Caco-2 (cell line): ENCODE measurements around the gene AMHR2. TPM values are rescaled to one million over a fixed set of nuclear protein-coding genes. Genes with fewer than 3 reads are reported as not detected.
"Not testable (repeated sequence)": the region's sequence is repeated elsewhere in the genome, so short reads cannot be mapped to it uniquely, and the experiment has no call there.

Experiments used
- BruUV-seq: library from RNA; stranded (reverse); fragments of 400-500 nt; replicated peaks from 2 replicates; lab custom pipeline; 2021; lab: Mats Ljungman, UMichigan
- CTCF ChIA-PET: fragments of 300-600 bp; sonication (Branson Sonifier 250); formaldehyde crosslinking; loops from one replicate; lab custom pipeline; 2022; ENCODE audit warnings: antibody characterized with exemption; lab: Charles Lee
- POLR2A ChIA-PET: fragments of 300-600 bp; sonication (Branson Sonifier 250); formaldehyde crosslinking; loops from one replicate; lab custom pipeline; 2022; ENCODE audit warnings: antibody characterized with exemption; lab: Charles Lee
- DNase-seq, 2 experiments: peaks; one replicate each; pipeline versions ENCODE4 v3.0.0 to v3.0.0-alpha.2; 2020 to 2022
- H3K27me3 ChIP-seq: replicated peaks from 2 replicates; pipeline ENCODE4 v1.6.0; 2011; ENCODE audit warnings: low read length; ENCODE audit not compliant: control insufficient read depth, insufficient read depth
- H3K36me3 ChIP-seq: 2 replicates; pipeline ENCODE4 v1.5.1; 2011; ENCODE audit warnings: low read length; ENCODE audit not compliant: control insufficient read depth, insufficient read depth
- H3K4me1 ChIP-seq: fragments of 250-450 bp; sonication (Bioruptor Pico); 2 replicates; pipeline ENCODE4 v1.5.1; 2020; ENCODE audit warnings: mild to moderate bottlenecking
- H3K4me3 ChIP-seq: 2 replicates; pipeline ENCODE4 v1.5.1; 2011; ENCODE audit warnings: low read depth, mild to moderate bottlenecking, control low read depth, low read length
- H3K9me3 ChIP-seq: fragments of 250-450 bp; sonication (Bioruptor Pico); 2 replicates; pipeline ENCODE4 v1.5.1; 2020; ENCODE audit warnings: mild to moderate bottlenecking, moderate library complexity
- H3K27ac Mint-ChIP-seq: one replicate; pipeline ENCODE4 v1.8.0; 2022; ENCODE audit warnings: mixed read lengths; ENCODE audit not compliant: unreplicated experiment
- H3K27me3 Mint-ChIP-seq: one replicate; pipeline ENCODE4 v1.8.0; 2022; ENCODE audit warnings: mixed read lengths; ENCODE audit not compliant: insufficient read depth, unreplicated experiment
- H3K36me3 Mint-ChIP-seq: one replicate; pipeline ENCODE4 v1.8.0; 2022; ENCODE audit warnings: mild to moderate bottlenecking, mixed read lengths; ENCODE audit not compliant: insufficient read depth, unreplicated experiment
- H3K4me1 Mint-ChIP-seq: one replicate; pipeline ENCODE4 v1.8.0; 2022; ENCODE audit warnings: low read depth, mixed read lengths; ENCODE audit not compliant: unreplicated experiment
- H3K4me3 Mint-ChIP-seq: one replicate; pipeline ENCODE4 v1.8.0; 2022; ENCODE audit warnings: mild to moderate bottlenecking, moderate library complexity, mixed read lengths; ENCODE audit not compliant: unreplicated experiment
- H3K9me3 Mint-ChIP-seq: one replicate; pipeline ENCODE4 v1.8.0; 2022; ENCODE audit warnings: mixed read lengths; ENCODE audit not compliant: unreplicated experiment
- CTCF ChIP-seq, 2 experiments: fragments of 200-600 bp in 1 of 2; IDR thresholded peaks; 1 replicate in 1 of 2; 2 replicates in 1 of 2; pipeline versions ENCODE4 v1.5.1 to v1.8.0; 2011 to 2022; ENCODE audit warnings: antibody characterized with exemption in 1 of 2, control low read depth in 1 of 2, inconsistent platforms in 1 of 2, low read depth in 1 of 2, low read length in 1 of 2, mild to moderate bottlenecking in 1 of 2, moderate library complexity in 1 of 2; ENCODE audit not compliant: insufficient read depth in 1 of 2, severe bottlenecking in 1 of 2, unreplicated experiment in 1 of 2
- intact Hi-C: fragments of 100-400 bp; cut with micrococcal nuclease; formaldehyde crosslinking; loops from one replicate; pipeline ENCODE4 v1.10.0; 2022; ENCODE audit not compliant: unreplicated experiment
- total RNA-seq: library from RNA; stranded (reverse); gene quantifications from 2 replicates; pipeline ENCODE4 v1.2.3, GENCODE V29; 2022

AMHR2 gene
- total RNA-seq, 1 experiment from 2014 or later, result 0.48 TPM

DNA sequence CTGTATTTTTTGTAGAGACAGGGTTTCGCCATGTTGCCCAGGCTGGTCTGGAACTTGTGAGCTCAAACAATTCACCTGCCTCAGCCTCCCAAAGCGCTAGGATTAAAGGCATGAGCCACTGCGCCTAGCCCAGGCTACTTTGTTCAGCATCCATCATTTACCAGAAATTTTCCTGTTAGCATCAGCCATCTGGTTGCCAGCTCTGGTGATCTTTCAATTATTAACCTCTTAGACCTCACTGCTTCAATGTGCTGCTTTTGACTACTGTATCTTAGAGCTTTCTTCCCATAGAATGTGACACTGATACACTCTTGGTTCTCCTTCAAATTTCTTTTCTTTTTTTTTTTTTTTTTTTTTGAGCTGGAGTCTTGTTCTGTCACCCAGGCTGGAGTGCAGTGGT lies 5.4 kb upstream of the AMHR2 start:
- Mint-ChIP-seq H3K9me3 (no peaks in the 10 kb centered on the region), H3K4me1 (peaks cover 22% of the 10 kb centered on the region), H3K36me3 (peaks cover 5% of the 10 kb centered on the region), H3K4me3 (no peak overlapping the region), H3K27me3 (no peaks in the 10 kb centered on the region), H3K27ac (no peak overlapping the region)
- no peak for DNase-seq
- no peaks in the 10 kb centered on the region for H3K36me3 ChIP-seq
- H3K4me3 ChIP-seq, result no peak overlapping the region
- no peaks in the 10 kb centered on the region for H3K27me3 ChIP-seq
- TF ChIP-seq CTCF (IDR thresholded peaks at IDR 0.05; ENCODE audit: insufficient read depth in 1 of 2, low read depth in 1 of 2, low read length in 1 of 2, severe bottlenecking in 1 of 2, unreplicated experiment in 1 of 2), result no peak
- CTCF ChIA-PET, result interaction anchor here (0.6 to 1.5 kb wide), 5 partner anchors 66 to 651 kb away, joined by 4 to 6 read pairs (median 5); partner anchors contain the start of gene AAAS
- H3K4me1 ChIP-seq, result peaks cover 12% of the 10 kb centered on the region
- no TSS peak for BruUV-seq
- H3K9me3 ChIP-seq, result no peaks in the 10 kb centered on the region
- POLR2A ChIA-PET, result interaction anchor here (0.5 to 0.7 kb wide), 2 partner anchors 55 to 275 kb away, joined by 3 to 5 read pairs; no protein-coding TSS in a partner anchor
- intact Hi-C loops, result no loop called here

DNA sequence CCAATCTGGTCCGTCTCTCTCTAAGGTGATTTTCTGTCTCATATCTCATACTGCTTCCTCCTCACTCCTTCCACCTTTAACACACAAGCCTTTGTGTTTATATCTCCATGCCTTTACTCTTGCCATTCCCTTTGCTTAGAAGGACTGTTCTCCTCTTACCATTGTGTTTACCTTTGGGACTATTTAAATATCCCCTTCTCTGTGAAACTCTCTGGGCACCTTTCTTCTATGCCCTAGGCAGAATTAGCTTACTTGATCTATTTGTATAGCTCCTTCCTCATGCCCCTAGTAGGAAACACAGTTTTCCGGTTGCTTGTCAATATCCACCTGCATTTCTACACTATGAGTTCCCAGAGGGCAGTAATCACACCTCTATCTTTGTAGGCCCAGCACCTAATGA lies 3.9 kb upstream of the AMHR2 start:
- H3K27ac Mint-ChIP-seq, result no peak overlapping the region
- H3K4me1 ChIP-seq, result peaks cover 14% of the 10 kb centered on the region

GRCh38 chr12:53422247-53422646 lies 1.4 kb upstream of the AMHR2 start:
- H3K4me3 Mint-ChIP-seq, H3K27me3 ChIP-seq, intact Hi-C loops, H3K36me3 ChIP-seq, H3K36me3 Mint-ChIP-seq, H3K4me3 ChIP-seq, H3K9me3 ChIP-seq, H3K27ac Mint-ChIP-seq, H3K27me3 Mint-ChIP-seq, DNase-seq, BruUV-seq, POLR2A ChIA-PET, H3K9me3 Mint-ChIP-seq: not testable (repeated sequence)
- H3K4me1 Mint-ChIP-seq, result peaks cover 28% of the 10 kb centered on the region
- CTCF ChIA-PET, result interaction anchor here (0.6 to 3.7 kb wide), 8 partner anchors 10 to 101 kb away, joined by 3 to 94 read pairs (median 14); partner anchors contain the start of genes AAAS, NPFF, PRR13 and SP1
- H3K4me1 ChIP-seq, result peaks cover 15% of the 10 kb centered on the region

More for the DNA sequence above, 3.9 kb upstream of the AMHR2 start:
- ChIA-PET CTCF (interaction anchor here (0.7 to 3.0 kb wide), 2 partner anchors 40 to 98 kb away, joined by 3 to 29 read pairs; partner anchors contain the start of genes AAAS and SP1), POLR2A (interaction anchor here (0.7 kb wide), 1 partner anchor 36 kb away, joined by 6 read pairs; no protein-coding TSS in a partner anchor)
- intact Hi-C loops, result no loop called here
- BruUV-seq, result no TSS peak
- Mint-ChIP-seq H3K9me3 (no peaks in the 10 kb centered on the region), H3K36me3 (peaks cover 5% of the 10 kb centered on the region), H3K4me1 (peaks cover 22% of the 10 kb centered on the region), H3K4me3 (no peak overlapping the region), H3K27me3 (no peaks in the 10 kb centered on the region)
- Histone ChIP-seq H3K36me3 (no peaks in the 10 kb centered on the region), H3K27me3 (no peaks in the 10 kb centered on the region), H3K4me3 (no peak overlapping the region), H3K9me3 (no peaks in the 10 kb centered on the region)
- DNase-seq, result no peak
- no peak for TF ChIP-seq CTCF (IDR thresholded peaks at IDR 0.05; ENCODE audit: insufficient read depth in 1 of 2, low read depth in 1 of 2, low read length in 1 of 2, severe bottlenecking in 1 of 2, unreplicated experiment in 1 of 2)
